ENCODE data around the gene PNPLA7. TPM values are rescaled to one million over a fixed set of nuclear protein-coding genes. Genes with fewer than 3 reads are reported as not detected.
"Not testable (repeated sequence)": the region's sequence is repeated elsewhere in the genome, so short reads cannot be mapped to it uniquely, and the experiment has no call there.

The PNPLA7 gene
- total RNA-seq, 1 donor from 2014 or later = 13.5 TPM

- Histone ChIP-seq H3K4me1 (peaks cover 8 to 28% of the 10 kb centered on the region in 2 donors), H3K9me3 (no peaks in the 10 kb centered on the region), H3K27me3 (no peaks in the 10 kb centered on the region), H3K36me3 (peaks cover 0 to 6% of the 10 kb centered on the region in 2 donors), H3K4me3 (no peak overlapping the region), H3K27ac (peak overlapping the region; percentile 82 to 86)
- TF ChIP-seq CTCF (IDR thresholded peaks at IDR 0.05) = no peak
- intact Hi-C loops (cut with DNase I) = no loop called here
- DNase-seq (ENCODE audit: low spot score in 2 of 2) = no peak
These were observed 137.8 kb downstream of the PNPLA7 start for GRCh38 chr9:137412431-137412830.

- no peaks in the 10 kb centered on the region for H3K27me3 ChIP-seq
- peak; percentile 54 to 90 for DNase-seq (ENCODE audit: low spot score in 2 of 2)
- no peaks in the 10 kb centered on the region for H3K9me3 ChIP-seq
- H3K4me1 ChIP-seq = peaks cover 11 to 33% of the 10 kb centered on the region in 2 donors
- TF ChIP-seq CTCF (IDR thresholded peaks at IDR 0.05) = no peak
- peak overlapping the region; percentile 82 to 86 for H3K27ac ChIP-seq
- H3K36me3 ChIP-seq = peaks cover 0 to under 1% of the 10 kb centered on the region in 2 donors
- peak overlapping the region in 1 of 2 donors; percentile 29 for H3K4me3 ChIP-seq
- intact Hi-C loops (cut with DNase I) = no loop called here
These were observed 138.4 kb downstream of the PNPLA7 start for GRCh38 chr9:137411645-137412380.

GRCh38 chr9:137411260-137411644 lies 138.9 kb downstream of the PNPLA7 start:
- Histone ChIP-seq H3K4me3 (peak overlapping the region in 1 of 2 donors; percentile 29), H3K9me3 (no peaks in the 10 kb centered on the region), H3K36me3 (no peaks in the 10 kb centered on the region), H3K27me3 (no peaks in the 10 kb centered on the region), H3K27ac (no peak overlapping the region), H3K4me1 (peaks cover 16 to 38% of the 10 kb centered on the region in 2 donors)
- no peak for TF ChIP-seq CTCF (IDR thresholded peaks at IDR 0.05)
- intact Hi-C loops (cut with DNase I) = no loop called here
- DNase-seq (ENCODE audit: low spot score in 2 of 2) = no peak

- intact Hi-C loops (cut with DNase I) = no loop called here
- H3K4me3 ChIP-seq = no peak overlapping the region
These were observed 139.3 kb downstream of the PNPLA7 start for GRCh38 chr9:137410891-137411249.

GRCh38 chr9:137410236-137410890 lies 139.8 kb downstream of the PNPLA7 start:
- intact Hi-C loops (cut with DNase I); H3K27ac ChIP-seq: not testable (repeated sequence)
- H3K4me1 ChIP-seq = peaks cover 16 to 40% of the 10 kb centered on the region in 2 donors

More at GRCh38 chr9:137410891-137411249, 139.3 kb downstream of the PNPLA7 start:
- no peaks in the 10 kb centered on the region for H3K9me3 ChIP-seq
- H3K4me1 ChIP-seq = peaks cover 16 to 40% of the 10 kb centered on the region in 2 donors
- no peak overlapping the region for H3K27ac ChIP-seq
- TF ChIP-seq CTCF (IDR thresholded peaks at IDR 0.05) = no peak
- no peak for DNase-seq (ENCODE audit: low spot score in 2 of 2)
- H3K36me3 ChIP-seq = no peaks in the 10 kb centered on the region
- no peaks in the 10 kb centered on the region for H3K27me3 ChIP-seq

More at GRCh38 chr9:137410236-137410890, 139.8 kb downstream of the PNPLA7 start:
- H3K4me3 ChIP-seq; H3K27me3 ChIP-seq; H3K9me3 ChIP-seq; H3K36me3 ChIP-seq; DNase-seq (ENCODE audit: low spot score in 2 of 2): not testable (repeated sequence)

Other genes with a start within 250 kb of the PNPLA7 start
- 51.7 TPM for gene NRARP, start 248.1 kb downstream of the PNPLA7 start, total RNA-seq
- gene EXD3, start 127.2 kb downstream of the PNPLA7 start, total RNA-seq = 16.7 TPM
- 6.9 TPM for gene NOXA1, start 127.0 kb downstream of the PNPLA7 start, total RNA-seq
- not detected for gene ENTPD8, start 109.0 kb downstream of the PNPLA7 start, total RNA-seq
- 231 TPM for gene NSMF, start 91.1 kb downstream of the PNPLA7 start, total RNA-seq
- gene MRPL41, start 1.5 kb upstream of the PNPLA7 start, total RNA-seq = 121 TPM
- gene DPH7, start 28.5 kb upstream of the PNPLA7 start, total RNA-seq = 57.2 TPM
- 4.3 TPM for gene ZMYND19, start 40.1 kb upstream of the PNPLA7 start, total RNA-seq
- 56.8 TPM for gene ARRDC1, start 55.3 kb upstream of the PNPLA7 start, total RNA-seq
- gene EHMT1, start 68.6 kb upstream of the PNPLA7 start, total RNA-seq = 49.9 TPM

All from ascending aorta (tissue), 2 donors.